HepG2 (cell line): Measurements from ENCODE around the gene GASK1A. TPM values are rescaled to one million over a fixed set of nuclear protein-coding genes. Genes with fewer than 3 reads are reported as not detected.

Experiments used
- ATAC-seq: fragments of 200-7000 bp; cut with Tn5 transposase; 3 replicates; pipeline ENCODE4 v1.9.1; 2020; ENCODE audit warnings: mild to moderate bottlenecking, moderate library complexity
- BruUV-seq: library from RNA; stranded (reverse); fragments of 400-500 nt; replicated peaks from 2 replicates; lab custom pipeline; 2021; lab: Mats Ljungman, UMichigan
- CTCF ChIA-PET: fragments of 300-600 bp; formaldehyde crosslinking; extraction: SDS; loops from one replicate; lab custom pipeline; 2021; ENCODE audit warnings: low total read pairs, inconsistent platforms, low intra/inter-chr PET ratio; lab: Yijun Ruan, JAX
- POLR2A ChIA-PET: fragments of 350-600 bp; sonication (Branson Sonifier 250); formaldehyde crosslinking; loops from one replicate; lab custom pipeline; 2020; ENCODE audit warnings: antibody characterized with exemption, inconsistent platforms; lab: Yijun Ruan, JAX
- DNase-seq: peaks from one replicate; pipeline ENCODE4 v3.0.0-alpha.2; 2015; ENCODE audit warnings: low spot score
- FAIRE-seq: peaks from 3 replicates; lab custom pipeline; 2011; peaks lifted over from hg19 to GRCh38; lab: Jason Lieb, UNC
- H2AFZ ChIP-seq: one replicate; pipeline ENCODE4 v1.6.1; 2011; ENCODE audit warnings: low read length, inconsistent platforms
- H3K27ac ChIP-seq: fragments of 300-600 bp; 3 replicates; pipeline ENCODE4 v1.8.0; 2011; ENCODE audit warnings: mixed run types, mild to moderate bottlenecking, mixed read lengths, low read length, inconsistent platforms; ENCODE audit not compliant: insufficient read depth; ENCODE audit errors: extremely low read length
- H3K27me3 ChIP-seq, 2 experiments: fragments of 200-600 bp in 1 of 2; 2 replicates in 1 of 2; 3 replicates in 1 of 2; pipeline versions ENCODE4 v1.6.0 to v1.8.0; 2011; ENCODE audit warnings: low read length in 2 of 2, mild to moderate bottlenecking in 2 of 2, moderate library complexity in 2 of 2, inconsistent platforms in 1 of 2; ENCODE audit not compliant: insufficient read depth in 2 of 2, control insufficient read depth in 1 of 2
- H3K36me3 ChIP-seq, 2 experiments: fragments of 200-600 bp in 1 of 2; replicated peaks in 1 of 2; 2 replicates in 1 of 2; 3 replicates in 1 of 2; pipeline versions ENCODE4 v1.5.1 to v1.8.0; 2011; ENCODE audit warnings: low read length in 2 of 2, inconsistent platforms in 1 of 2; ENCODE audit not compliant: insufficient read depth in 2 of 2, control insufficient read depth in 1 of 2
- H3K4me1 ChIP-seq: 2 replicates; pipeline ENCODE4 v1.5.1; 2012; ENCODE audit warnings: low read length, inconsistent platforms; ENCODE audit not compliant: insufficient read depth
- H3K4me2 ChIP-seq: 2 replicates; pipeline ENCODE4 v1.6.0; 2011; ENCODE audit warnings: low read depth, low read length, inconsistent platforms
- H3K4me3 ChIP-seq, 3 experiments: fragments of 200-600 bp in 1 of 3; sonication (generic), shearing (Covaris generic) in 1 of 3; replicated peaks in 1 of 3; 2 replicates each; pipeline ENCODE4 v1.5.1; 2011 to 2016; ENCODE audit warnings: low read length in 3 of 3, inconsistent platforms in 2 of 3, low read depth in 2 of 3, mild to moderate bottlenecking in 2 of 3, control low read depth in 1 of 3, mixed read lengths in 1 of 3; ENCODE audit not compliant: insufficient read depth in 1 of 3
- H3K79me2 ChIP-seq: one replicate; pipeline ENCODE4 v1.6.1; 2011; ENCODE audit warnings: low read length, inconsistent platforms; ENCODE audit not compliant: insufficient read depth
- H3K9ac ChIP-seq: 2 replicates; pipeline ENCODE4 v1.6.0; 2011; ENCODE audit warnings: mild to moderate bottlenecking, low read depth, low read length, inconsistent platforms; ENCODE audit not compliant: insufficient read depth
- H3K9me3 ChIP-seq: 2 replicates; pipeline ENCODE4 v1.5.1; 2012; ENCODE audit warnings: mild to moderate bottlenecking, low read length
- H4K20me1 ChIP-seq: 2 replicates; pipeline ENCODE4 v1.6.0; 2011; ENCODE audit warnings: inconsistent platforms, mild to moderate bottlenecking, low read length, moderate library complexity; ENCODE audit not compliant: insufficient read depth
- BCL6 ChIP-seq: IDR thresholded peaks from 2 replicates; pipeline ENCODE4 v1.6.1; 2016; ENCODE audit warnings: missing genetic modification reagents, missing compliant biosample characterization
- DMAP1 ChIP-seq: IDR thresholded peaks from 2 replicates; pipeline ENCODE4 v1.6.1; 2016
- DNMT3B ChIP-seq: conservative IDR thresholded peaks from 2 replicates; pipeline ENCODE4 v1.6.1; 2016; ENCODE audit warnings: missing biosample characterization, control low read depth
- ELF1 ChIP-seq: sonication (generic); formaldehyde crosslinking; IDR thresholded peaks from 2 replicates; pipeline ENCODE4 v1.4.0; 2020; ENCODE audit warnings: missing genetic modification reagents
- NR2F6 ChIP-seq, 2 experiments: IDR thresholded peaks; 2 replicates each; pipeline ENCODE4 v1.6.1; 2016; ENCODE audit warnings: antibody characterized with exemption in 1 of 2, mild to moderate bottlenecking in 1 of 2
- POLR2AphosphoS2 ChIP-seq: IDR thresholded peaks from 2 replicates; pipeline ENCODE4 v1.6.1; 2011; ENCODE audit warnings: low read depth, low read length, improper control_type of control experiment
- TFE3 ChIP-seq: IDR thresholded peaks from 2 replicates; pipeline ENCODE4 v1.6.1; 2016
- TOPORS ChIP-seq: sonication (generic); formaldehyde crosslinking; IDR thresholded peaks from 2 replicates; pipeline ENCODE4 v1.8.0; 2023; ENCODE audit warnings: mild to moderate bottlenecking, missing genetic modification reagents
- ZC3H13 ChIP-seq: sonication (generic); formaldehyde crosslinking; IDR thresholded peaks from 2 replicates; pipeline ENCODE4 v1.8.1; 2023; ENCODE audit warnings: mild to moderate bottlenecking, missing genetic modification reagents, moderate library complexity
- ZFP1 ChIP-seq: IDR thresholded peaks from 2 replicates; pipeline ENCODE4 v1.6.1; 2016
- ZNF3 ChIP-seq: IDR thresholded peaks from 2 replicates; pipeline ENCODE4 v1.7.0; 2017; ENCODE audit warnings: inconsistent platforms
- ZNF567 ChIP-seq: sonication (generic); formaldehyde crosslinking; IDR thresholded peaks from 2 replicates; pipeline ENCODE4 v1.8.1; 2023; ENCODE audit warnings: mild to moderate bottlenecking, missing genetic modification reagents, borderline replicate concordance
- ZNF713 ChIP-seq: sonication (generic); formaldehyde crosslinking; IDR thresholded peaks from 2 replicates; pipeline ENCODE4 v1.4.0; 2020; ENCODE audit warnings: mild to moderate bottlenecking, missing genetic modification reagents
- ZNF781 ChIP-seq: sonication (generic); formaldehyde crosslinking; IDR thresholded peaks from 2 replicates; pipeline ENCODE4 v1.5.1; 2020; ENCODE audit warnings: borderline replicate concordance, mild to moderate bottlenecking, missing genetic modification reagents; ENCODE audit errors: not compliant biosample characterization
- WGBS: methylation state at CpG from one replicate; pipeline ENCODE4 v1.1.6; 2017; ENCODE audit warnings: low lambda C conversion rate; 5-methylcytosine and 5-hydroxymethylcytosine counted together
- in situ Hi-C: cut with HindIII; loops from 2 replicates; pipeline ENCODE4 v1.10.0; 2017; ENCODE audit warnings: low pct_unique_long_range_greater_than_20kb; ENCODE audit not compliant: extremely low pct_ligation_motif_present
- intact Hi-C: fragments of 100-400 bp; cut with micrococcal nuclease; formaldehyde crosslinking; loops from one replicate; pipeline ENCODE4 v1.10.0; 2022; ENCODE audit not compliant: unreplicated experiment
- polyA plus RNA-seq, 8 experiments: library from polyadenylated mRNA; depleted of rRNA in 3 of 8; stranded (reverse) in 7 of 8; unstranded in 1 of 8; fragments of >200 nt; fragmentation: Illumina TruSeq in 4 of 8; extraction: Trizol in 4 of 8; gene quantifications; 2 replicates each; pipeline versions ENCODE4 v1.2.1 to v1.2.3, GENCODE V29; 2011 to 2016; ENCODE audit warnings: low read depth in 4 of 8, missing spikeins in 1 of 8, mixed read lengths in 1 of 8; ENCODE audit not compliant: insufficient read depth in 1 of 8
- total RNA-seq, 5 experiments: library from RNA; depleted of rRNA; stranded (reverse); fragments of >200 nt; fragmentation: Illumina TruSeq; extraction: Trizol; gene quantifications; 2 replicates each; pipeline ENCODE4 v1.2.3, GENCODE V29; 2016; ENCODE audit warnings: low read depth in 1 of 5
- TF ChIP-seq, protein P1 (sequence below): sonication (generic); formaldehyde crosslinking; conservative IDR thresholded peaks from 2 replicates; pipeline ENCODE4 v1.4.0; 2020; ENCODE audit warnings: missing genetic modification reagents
- TF ChIP-seq, protein P2 (sequence below): sonication (generic); formaldehyde crosslinking; IDR thresholded peaks from 2 replicates; pipeline ENCODE4 v1.4.0; 2020; ENCODE audit warnings: missing genetic modification reagents

Gene GASK1A
- total and polyA plus RNA-seq, 2 of the 13 experiments (the other 11 are each of a cell fraction or from before 2014, with no cell fraction given) = not detected

DNA sequence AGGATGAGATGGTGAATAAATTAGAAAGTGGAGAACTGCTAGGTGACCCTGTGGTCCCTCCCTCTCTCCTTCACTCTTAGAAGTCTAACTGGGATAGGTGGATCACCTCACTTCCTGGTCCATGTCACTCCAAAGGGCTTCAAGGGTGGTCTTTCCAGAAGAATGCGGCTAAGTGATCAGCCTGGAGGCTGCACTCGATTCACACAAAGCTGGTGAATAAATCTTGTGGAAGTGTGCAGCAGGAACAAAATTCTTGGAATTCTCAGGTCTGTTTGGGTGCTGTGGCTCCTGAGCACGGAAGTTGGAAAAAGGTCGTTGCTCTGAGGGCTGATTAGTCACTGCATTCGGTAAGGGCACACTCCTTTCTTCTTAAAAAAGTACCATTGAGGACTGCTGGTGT, 46.3 kb downstream of the GASK1A start:
- Histone ChIP-seq H4K20me1 (no peaks in the 10 kb centered on the region), H3K4me3 (no peak overlapping the region), H3K4me2 (no peak overlapping the region), H3K79me2 (no peaks in the 10 kb centered on the region), H3K36me3 (no peaks in the 10 kb centered on the region), H3K9ac (no peak overlapping the region), H3K4me1 (peaks cover 5% of the 10 kb centered on the region), H2AFZ (no peak overlapping the region), H3K9me3 (no peaks in the 10 kb centered on the region), H3K27me3 (peaks cover 0 to 46% of the 10 kb centered on the region in 2 experiments; a peak in 3 of 5 replicates), H3K27ac (no peak overlapping the region)
- intact Hi-C loops (no loop called here), in situ Hi-C loops (no loop called here)
- TF ChIP-seq DMAP1 (CRISPR knock-in tag) = no peak
- DNase-seq = no peak
- ChIA-PET POLR2A (no interaction called here), CTCF (no interaction called here)
- FAIRE-seq = no peak
- 4% methylated on average over 5 of the region's 5 CpGs for WGBS
- BruUV-seq = no TSS peak
- ATAC-seq = no peak

DNA sequence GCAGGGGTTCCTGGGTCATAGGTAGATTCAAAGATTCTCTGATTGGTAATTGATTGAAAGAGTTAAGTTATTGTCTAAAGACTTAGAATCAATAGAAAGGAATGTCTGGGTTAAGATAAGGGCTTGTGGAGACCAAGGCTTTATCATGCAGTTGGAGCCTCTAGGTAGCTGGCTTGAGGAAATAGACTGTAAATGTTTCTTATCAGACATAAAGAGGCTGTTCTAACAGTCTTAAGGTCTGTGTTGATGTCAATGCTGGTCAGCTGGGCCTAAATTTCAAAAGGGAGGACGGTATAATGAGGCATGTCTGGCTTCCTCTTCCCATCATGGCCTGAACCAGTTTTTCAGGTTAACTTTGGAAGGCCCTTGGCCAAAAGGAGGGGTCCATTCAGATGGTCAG, 48.9 kb downstream of the GASK1A start:
- H3K27ac ChIP-seq = no peak overlapping the region
- FAIRE-seq (no peak), DNase-seq (no peak), ATAC-seq (no peak)
- in situ Hi-C loops (no loop called here), intact Hi-C loops (no loop called here)
- peaks cover 5% of the 10 kb centered on the region for H3K4me1 ChIP-seq
- BruUV-seq = no TSS peak
- no peak overlapping the region for H3K9ac ChIP-seq
- ChIA-PET CTCF (no interaction called here), POLR2A (no interaction called here)
- 0% methylated on average over 1 of the region's 1 CpG for WGBS
- no peak overlapping the region for H2AFZ ChIP-seq
- H3K27me3 ChIP-seq = peaks cover 0 to 26% of the 10 kb centered on the region in 2 experiments; a peak in 2 of 5 replicates
- no peaks in the 10 kb centered on the region for H4K20me1 ChIP-seq
- no peaks in the 10 kb centered on the region for H3K36me3 ChIP-seq
- no peak overlapping the region for H3K4me2 ChIP-seq
- H3K9me3 ChIP-seq = no peaks in the 10 kb centered on the region
- no peaks in the 10 kb centered on the region for H3K79me2 ChIP-seq
- no peak overlapping the region for H3K4me3 ChIP-seq
- TF ChIP-seq DNMT3B (CRISPR knock-in tag) (no peak), ZNF781 (CRISPR knock-in tag) (no peak), TFE3 (CRISPR knock-in tag) (no peak), ELF1 (CRISPR knock-in tag) (no peak), ZNF567 (CRISPR knock-in tag) (no peak), ZC3H13 (CRISPR knock-in tag) (no peak), NR2F6 (IDR thresholded peaks at IDR 0.05) (no peak), NR2F6 (CRISPR knock-in tag; IDR thresholded peaks at IDR 0.05) (no peak), ZFP1 (CRISPR knock-in tag) (no peak), ZNF713 (CRISPR knock-in tag) (no peak), TOPORS (no peak), ZNF3 (CRISPR knock-in tag) (no peak), BCL6 (CRISPR knock-in tag) (no peak), POLR2AphosphoS2 (no peak)
- TF ChIP-seq, protein P1, sequence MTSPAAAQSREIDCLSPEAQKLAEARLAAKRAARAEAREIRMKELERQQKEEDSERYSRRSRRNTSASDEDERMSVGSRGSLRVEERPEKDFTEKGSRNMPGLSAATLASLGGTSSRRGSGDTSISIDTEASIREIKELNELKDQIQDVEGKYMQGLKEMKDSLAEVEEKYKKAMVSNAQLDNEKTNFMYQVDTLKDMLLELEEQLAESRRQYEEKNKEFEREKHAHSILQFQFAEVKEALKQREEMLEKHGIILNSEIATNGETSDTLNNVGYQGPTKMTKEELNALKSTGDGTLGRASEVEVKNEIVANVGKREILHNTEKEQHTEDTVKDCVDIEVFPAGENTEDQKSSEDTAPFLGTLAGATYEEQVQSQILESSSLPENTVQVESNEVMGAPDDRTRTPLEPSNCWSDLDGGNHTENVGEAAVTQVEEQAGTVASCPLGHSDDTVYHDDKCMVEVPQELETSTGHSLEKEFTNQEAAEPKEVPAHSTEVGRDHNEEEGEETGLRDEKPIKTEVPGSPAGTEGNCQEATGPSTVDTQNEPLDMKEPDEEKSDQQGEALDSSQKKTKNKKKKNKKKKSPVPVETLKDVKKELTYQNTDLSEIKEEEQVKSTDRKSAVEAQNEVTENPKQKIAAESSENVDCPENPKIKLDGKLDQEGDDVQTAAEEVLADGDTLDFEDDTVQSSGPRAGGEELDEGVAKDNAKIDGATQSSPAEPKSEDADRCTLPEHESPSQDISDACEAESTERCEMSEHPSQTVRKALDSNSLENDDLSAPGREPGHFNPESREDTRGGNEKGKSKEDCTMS (CRISPR knock-in tag) = no peak
- TF ChIP-seq, protein P2, sequence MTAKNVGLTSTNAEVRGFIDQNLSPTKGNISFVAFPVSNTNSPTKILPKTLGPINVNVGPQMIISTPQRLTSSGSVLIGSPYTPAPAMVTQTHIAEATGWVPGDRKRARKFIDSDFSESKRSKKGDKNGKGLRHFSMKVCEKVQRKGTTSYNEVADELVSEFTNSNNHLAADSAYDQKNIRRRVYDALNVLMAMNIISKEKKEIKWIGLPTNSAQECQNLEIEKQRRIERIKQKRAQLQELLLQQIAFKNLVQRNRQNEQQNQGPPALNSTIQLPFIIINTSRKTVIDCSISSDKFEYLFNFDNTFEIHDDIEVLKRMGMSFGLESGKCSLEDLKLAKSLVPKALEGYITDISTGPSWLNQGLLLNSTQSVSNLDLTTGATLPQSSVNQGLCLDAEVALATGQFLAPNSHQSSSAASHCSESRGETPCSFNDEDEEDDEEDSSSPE (CRISPR knock-in tag) = no peak
